K562 (cell line): Measurements from ENCODE around the gene HPCAL1. TPM values are rescaled to one million over a fixed set of nuclear protein-coding genes. Genes with fewer than 3 reads are reported as not detected.
A peak's percentile ranks its signal among the peaks of the same experiment; 100 is the strongest.

ENCODE experiments used
- ATAC-seq: fragments of 200-7000 bp; cut with Tn5 transposase; 3 replicates; pipeline ENCODE4 v1.9.1; 2020; ENCODE audit warnings: moderate library complexity
- BruUV-seq: library from RNA; stranded (reverse); fragments of 400-500 nt; replicated peaks from 2 replicates; lab custom pipeline; 2021; lab: Mats Ljungman, UMichigan
- CTCF ChIA-PET: fragments of 300-600 bp; formaldehyde crosslinking; extraction: SDS; loops from one replicate; lab custom pipeline; 2021; ENCODE audit warnings: low intra/inter-chr PET ratio; lab: Yijun Ruan, JAX
- POLR2A ChIA-PET: fragments of 300-600, 350-650 bp; sonication (Branson Sonifier 250); formaldehyde crosslinking; extraction: SDS; loops from one replicate; lab custom pipeline; 2021; ENCODE audit warnings: antibody characterized with exemption, inconsistent platforms; lab: Yijun Ruan, JAX
- DNase-seq, 4 experiments: peaks; one replicate each; pipeline versions ENCODE4 v3.0.0 to v3.0.0-alpha.2; 2011 to 2018; ENCODE audit warnings: low spot score in 3 of 4, mixed read lengths in 3 of 4; ENCODE audit errors: extremely low read depth in 1 of 4
- FAIRE-seq: peaks from 2 replicates; lab custom pipeline; 2011; peaks lifted over from hg19 to GRCh38; lab: Jason Lieb, UNC
- H2AFZ ChIP-seq: 2 replicates; pipeline ENCODE4 v1.6.0; 2011; ENCODE audit warnings: low read depth, low read length, control low read depth, inconsistent platforms
- H3K27ac ChIP-seq: fragments of 200-600 bp; 3 replicates; pipeline ENCODE4 v1.8.0; 2011; ENCODE audit warnings: low read depth, mild to moderate bottlenecking, control low read depth, inconsistent platforms, low read length, moderate library complexity, mixed read lengths; ENCODE audit errors: extremely low read depth
- H3K27me3 ChIP-seq, 2 experiments: fragments of 300-600 bp in 1 of 2; 2 replicates in 1 of 2; 3 replicates in 1 of 2; pipeline versions ENCODE4 v1.6.0 to v1.8.0; 2011; ENCODE audit warnings: inconsistent platforms in 2 of 2, low read length in 2 of 2, mild to moderate bottlenecking in 1 of 2, mixed read lengths in 1 of 2, moderate library complexity in 1 of 2; ENCODE audit not compliant: control insufficient read depth in 2 of 2, insufficient read depth in 2 of 2
- H3K36me3 ChIP-seq: fragments of 300-600 bp; 3 replicates; pipeline ENCODE4 v1.8.0; 2011; ENCODE audit warnings: mild to moderate bottlenecking, low read length, inconsistent platforms; ENCODE audit not compliant: control insufficient read depth, insufficient read depth
- H3K4me1 ChIP-seq, 2 experiments: fragments of 200-600 bp in 1 of 2; replicated peaks in 1 of 2; 2 replicates in 1 of 2; 3 replicates in 1 of 2; pipeline versions ENCODE4 v1.5.1 to v1.8.0; 2011; ENCODE audit warnings: inconsistent platforms in 2 of 2, low read length in 2 of 2, mild to moderate bottlenecking in 1 of 2, mixed read lengths in 1 of 2, moderate library complexity in 1 of 2; ENCODE audit not compliant: control insufficient read depth in 2 of 2, insufficient read depth in 2 of 2
- H3K4me2 ChIP-seq: 2 replicates; pipeline ENCODE4 v1.6.1; 2011; ENCODE audit warnings: low read length, control low read depth, inconsistent platforms, mixed read lengths; ENCODE audit not compliant: insufficient read depth
- H3K4me3 ChIP-seq: fragments of 200-600 bp; sonication (generic), shearing (Covaris generic); 2 replicates; pipeline ENCODE4 v1.5.1; 2016; ENCODE audit warnings: control low read depth, inconsistent platforms
- H3K79me2 ChIP-seq: fragments of 200-600 bp; 3 replicates; pipeline ENCODE4 v1.8.0; 2011; ENCODE audit warnings: low read length, inconsistent platforms; ENCODE audit not compliant: control insufficient read depth, insufficient read depth
- H3K9ac ChIP-seq, 2 experiments: 2 replicates each; pipeline versions ENCODE4 v1.6.0 to v1.6.1; 2011; ENCODE audit warnings: low read depth in 2 of 2, low read length in 2 of 2, control low read depth in 1 of 2, inconsistent platforms in 1 of 2, mild to moderate bottlenecking in 1 of 2, mixed read lengths in 1 of 2; ENCODE audit not compliant: insufficient read depth in 1 of 2
- H3K9me1 ChIP-seq: one replicate; pipeline ENCODE4 v1.6.0; 2011; ENCODE audit warnings: inconsistent platforms, mild to moderate bottlenecking, low read length, moderate library complexity; ENCODE audit not compliant: control insufficient read depth, insufficient read depth
- H3K9me3 ChIP-seq: replicated peaks from 2 replicates; pipeline ENCODE4 v1.5.1; 2011; ENCODE audit warnings: low read depth, low read length, inconsistent platforms; ENCODE audit not compliant: control insufficient read depth, insufficient read depth
- H4K20me1 ChIP-seq: replicated peaks from 2 replicates; pipeline ENCODE4 v1.6.1; 2011; ENCODE audit warnings: low read length, inconsistent platforms, mixed read lengths; ENCODE audit not compliant: control insufficient read depth, insufficient read depth
- AFF1 ChIP-seq, 2 experiments: fragments of 450-650 bp; IDR thresholded peaks; 2 replicates each; pipeline ENCODE4 v1.6.1; 2018; ENCODE audit warnings: mild to moderate bottlenecking in 2 of 2, low read depth in 1 of 2; ENCODE audit not compliant: partially characterized antibody in 2 of 2
- CBFA2T3 ChIP-seq: fragments of 450-650 bp; IDR thresholded peaks from 2 replicates; pipeline ENCODE4 v1.6.1; 2017
- FUS ChIP-seq: fragments of 200-400 bp; formaldehyde crosslinking; optimal IDR thresholded peaks from 2 replicates; pipeline ENCODE3; 2017; ENCODE audit warnings: low read depth, low read length
- SP2 ChIP-seq: IDR thresholded peaks from 2 replicates; pipeline ENCODE4 v1.6.1; 2011; ENCODE audit warnings: mild to moderate bottlenecking, low read depth, low read length, moderate library complexity; ENCODE audit not compliant: poor library complexity, severe bottlenecking; ENCODE audit errors: extremely low read depth
- SRSF7 ChIP-seq: fragments of 200-400 bp; formaldehyde crosslinking; optimal IDR thresholded peaks from 2 replicates; pipeline ENCODE3; 2017; ENCODE audit warnings: mild to moderate bottlenecking, low read depth, low read length
- ZNF695 ChIP-seq: fragments of 450-650 bp; formaldehyde crosslinking; IDR thresholded peaks from 2 replicates; pipeline ENCODE4 v1.4.0; 2020; ENCODE audit warnings: mild to moderate bottlenecking, moderate library complexity
- WGBS: fragments of 100-300 bp; shearing (Covaris generic); methylation state at CpG from one replicate; pipeline ENCODE4 v1.1.6; 2016; ENCODE audit warnings: low coverage, mixed read lengths; ENCODE audit not compliant: insufficient coverage; ENCODE audit errors: missing lambda C conversion rate; 5-methylcytosine and 5-hydroxymethylcytosine counted together
- in situ Hi-C: fragments of 300-500 bp; cut with MboI; formaldehyde crosslinking; loops from 4 replicates; pipeline ENCODE4 v1.15.0; 2018; ENCODE audit warnings: inconsistent platforms, mixed read lengths
- intact Hi-C: fragments of 100-400 bp; cut with micrococcal nuclease; formaldehyde crosslinking; loops from 2 replicates; pipeline ENCODE4 v1.14.2; 2022
- polyA plus RNA-seq, 8 experiments: library from polyadenylated mRNA; depleted of rRNA in 4 of 8; stranded (reverse) in 5 of 8; unstranded in 3 of 8; fragments of >200 nt; fragmentation: Nextera tagmentation in 2 of 8; fragmentation: Illumina TruSeq in 1 of 8; extraction: Ambion mirVana in 2 of 8; extraction: Trizol in 1 of 8; gene quantifications; 2 replicates each; pipeline versions ENCODE4 v1.2.1 to v1.2.3, GENCODE V29; 2011 to 2014; ENCODE audit warnings: inconsistent platforms in 1 of 8, missing spikeins in 1 of 8
- total RNA-seq, 7 experiments: library from RNA; depleted of rRNA in 6 of 7; stranded (reverse); fragments of >200 nt in 6 of 7; fragmentation: Illumina TruSeq in 2 of 7; extraction: Trizol in 2 of 7; gene quantifications; 2 replicates each; pipeline versions ENCODE4 v1.2.1 to v1.2.3, GENCODE V29; 2011 to 2021; ENCODE audit warnings: low replicate concordance in 1 of 7
- TF ChIP-seq, protein P1 (sequence below): IDR thresholded peaks from 2 replicates; pipeline ENCODE4 v1.6.1; 2011; ENCODE audit not compliant: insufficient read length; ENCODE audit errors: extremely low read depth

The HPCAL1 gene
- total and polyA plus RNA-seq, 9 of the 15 experiments (the other 6 are each of a cell fraction or from before 2014, with no cell fraction given) = 2.7 to 65.5 (median 23.9) TPM

GRCh38 chr2:10359246-10359645 is 56.5 kb downstream of the HPCAL1 start:
- peaks cover 18% of the 10 kb centered on the region; the same call in 2 of the 3 replicates for H3K79me2 ChIP-seq
- 89% methylated on average over 6 of the region's 8 CpGs for WGBS

More at GRCh38 chr2:10359246-10359645, 56.5 kb downstream of the HPCAL1 start:
- H4K20me1 ChIP-seq = peaks cover 8% of the 10 kb centered on the region; the same call in 1 of the 2 replicates
- no peaks in the 10 kb centered on the region for H3K9me3 ChIP-seq
- intact Hi-C loops (no loop called here), in situ Hi-C loops (no loop called here)
- peaks cover 0 to 37% of the 10 kb centered on the region in 2 experiments; a peak in 4 of 5 replicates for H3K4me1 ChIP-seq
- BruUV-seq = no TSS peak
- ChIA-PET POLR2A (interaction anchor here (0.6 kb wide), 1 partner anchor 85 kb away, joined by 3 read pairs; no protein-coding TSS in a partner anchor), CTCF (no interaction called here)
- H3K4me2 ChIP-seq = no peak overlapping the region
- H3K9ac ChIP-seq = peak overlapping the region in 1 of 2 experiments; percentile 72; a peak in 2 of 4 replicates
- no peaks in the 10 kb centered on the region for H3K27me3 ChIP-seq
- no peak for ATAC-seq
- peaks cover 14% of the 10 kb centered on the region; the same call in 2 of the 3 replicates for H3K36me3 ChIP-seq
- H3K4me3 ChIP-seq = no peak overlapping the region
- FAIRE-seq = no peak
- no peak overlapping the region for H2AFZ ChIP-seq
- no peak for DNase-seq
- H3K9me1 ChIP-seq = no peaks in the 10 kb centered on the region
- TF ChIP-seq SRSF7 (no peak), SP2 (no peak), FUS (no peak), AFF1 (IDR thresholded peaks at IDR 0.05; ENCODE audit: low read depth in 1 of 2, partially characterized antibody in 2 of 2) (no peak), CBFA2T3 (no peak), ZNF695 (CRISPR knock-in tag) (no peak)
- TF ChIP-seq, protein P1, sequence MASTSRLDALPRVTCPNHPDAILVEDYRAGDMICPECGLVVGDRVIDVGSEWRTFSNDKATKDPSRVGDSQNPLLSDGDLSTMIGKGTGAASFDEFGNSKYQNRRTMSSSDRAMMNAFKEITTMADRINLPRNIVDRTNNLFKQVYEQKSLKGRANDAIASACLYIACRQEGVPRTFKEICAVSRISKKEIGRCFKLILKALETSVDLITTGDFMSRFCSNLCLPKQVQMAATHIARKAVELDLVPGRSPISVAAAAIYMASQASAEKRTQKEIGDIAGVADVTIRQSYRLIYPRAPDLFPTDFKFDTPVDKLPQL = no peak
- H3K27ac ChIP-seq = no peak overlapping the region
